ENCODE results near the gene RIPK4.

The RIPK4 gene

DNA sequence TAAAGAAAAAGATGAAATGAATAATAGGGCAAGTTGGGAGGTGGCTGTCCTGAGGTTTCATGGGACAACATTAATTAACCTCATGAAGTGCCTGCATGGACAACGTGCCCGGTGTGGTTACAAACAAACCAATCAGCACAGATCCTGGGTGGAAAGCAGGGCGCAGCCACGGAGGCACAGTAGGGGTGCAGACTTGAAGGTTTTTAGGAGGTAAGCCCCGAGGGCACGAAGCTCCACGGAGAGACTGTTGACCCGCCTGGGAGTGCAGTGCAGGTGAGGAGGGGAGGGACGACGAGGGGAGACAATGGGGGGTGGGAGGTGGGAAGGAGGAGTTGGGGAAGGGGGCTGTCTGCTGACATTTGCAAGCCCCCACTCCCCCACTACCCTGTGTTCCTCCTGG is 2.3 kb upstream of the RIPK4 start:
- H3K9me3 Mint-ChIP-seq: no peaks in the 10 kb centered on the region
- CTCF ChIA-PET: interaction anchor here (1.1 kb wide), 1 partner anchor 486 kb away, joined by 5 read pairs; no protein-coding TSS in a partner anchor
- H3K27ac Mint-ChIP-seq: peak overlapping the region; percentile 42
- no peak for DNase-seq
- H3K4me3 Mint-ChIP-seq: peak overlapping the region; percentile 71
- H3K4me1 Mint-ChIP-seq: peaks cover 25% of the 10 kb centered on the region
- H3K36me3 Mint-ChIP-seq: peaks cover 4% of the 10 kb centered on the region
- peaks cover 90% of the 10 kb centered on the region for H3K27me3 Mint-ChIP-seq

DNA sequence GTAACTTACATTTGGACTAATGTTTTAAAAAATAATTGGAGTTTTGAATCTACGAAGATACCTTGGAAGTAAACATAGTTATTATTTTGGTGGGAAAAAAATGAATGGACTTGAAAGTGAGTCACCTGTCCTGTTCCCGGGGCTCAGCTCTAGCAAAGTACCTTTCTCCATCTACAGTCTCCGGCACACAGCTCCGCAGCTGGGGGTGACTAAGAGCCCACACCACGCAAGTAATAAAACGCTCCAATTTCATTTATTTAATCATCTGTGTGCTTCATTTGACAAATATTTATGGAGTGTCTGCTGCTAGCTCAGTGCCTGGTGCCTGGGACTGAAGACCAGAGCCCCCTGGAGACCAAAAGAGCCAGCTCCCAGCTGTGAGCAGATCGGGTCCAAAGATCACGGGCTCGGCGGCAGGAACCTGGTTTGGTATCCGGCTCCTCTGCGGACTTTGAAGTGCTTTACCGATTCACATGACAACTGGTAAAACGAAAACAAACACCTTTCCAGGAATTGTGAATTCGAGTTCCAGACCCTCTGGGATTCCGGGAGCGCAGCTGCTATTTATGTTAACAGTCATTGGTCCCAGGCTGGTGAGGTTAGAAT is 1.7 kb upstream of the RIPK4 start:
- peak; percentile 48 for DNase-seq
- H3K36me3 Mint-ChIP-seq: peaks cover 4% of the 10 kb centered on the region
- peak overlapping the region; percentile 8 for H3K27ac Mint-ChIP-seq
- H3K4me1 Mint-ChIP-seq: peaks cover 25% of the 10 kb centered on the region
- CTCF ChIA-PET: interaction anchor here (0.8 to 1.1 kb wide), 2 partner anchors 48 to 486 kb away, joined by 3 to 5 read pairs; no protein-coding TSS in a partner anchor
- peaks cover 94% of the 10 kb centered on the region for H3K27me3 Mint-ChIP-seq
- peak overlapping the region; percentile 71 for H3K4me3 Mint-ChIP-seq
- no peaks in the 10 kb centered on the region for H3K9me3 Mint-ChIP-seq

DNA sequence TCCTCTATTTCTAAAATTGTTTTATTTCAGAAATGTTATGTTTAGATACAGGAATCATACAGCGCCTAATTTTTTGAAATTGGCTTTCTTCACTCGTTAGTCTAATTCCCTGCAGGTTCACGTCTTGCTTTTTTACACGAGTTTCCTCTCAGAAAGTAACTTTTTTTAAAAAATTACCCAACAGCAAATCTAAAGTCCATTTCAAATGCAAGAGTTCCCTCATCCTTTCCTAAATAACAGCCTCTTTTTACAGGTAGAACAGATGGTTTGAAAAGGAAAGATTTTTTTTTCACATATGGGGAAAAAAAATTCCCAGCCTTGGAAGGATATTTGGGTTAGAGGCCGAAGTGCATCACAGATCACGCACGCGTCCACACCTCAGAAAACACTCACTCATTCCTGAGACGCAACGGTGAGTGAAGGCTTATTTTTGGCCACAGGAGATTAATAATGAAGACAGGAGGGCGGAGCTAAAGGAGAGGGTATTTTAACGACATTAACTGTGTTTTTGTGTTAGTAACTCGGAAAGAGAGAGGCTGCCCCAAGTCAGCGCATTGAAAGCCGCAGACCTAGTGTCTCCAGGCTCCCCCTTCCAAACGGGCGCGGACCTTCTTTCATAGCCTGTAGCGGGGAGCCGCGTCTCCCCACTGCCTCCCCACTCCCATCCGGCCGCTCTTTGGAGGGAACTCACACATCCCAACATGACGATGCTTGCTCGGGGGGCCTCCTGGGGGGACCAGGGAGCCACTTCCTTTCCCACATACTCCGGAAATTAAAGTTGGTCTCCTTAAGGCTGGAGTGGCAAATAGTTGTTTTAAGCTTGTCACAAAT is 969 bp upstream of the RIPK4 start:
- Mint-ChIP-seq H3K27me3 (peaks cover 100% of the 10 kb centered on the region), H3K36me3 (peaks cover 4% of the 10 kb centered on the region), H3K4me3 (peak overlapping the region; percentile 71), H3K27ac (no peak overlapping the region), H3K4me1 (peaks cover 25% of the 10 kb centered on the region), H3K9me3 (no peaks in the 10 kb centered on the region)
- peak; percentile 45 for DNase-seq
- CTCF ChIA-PET: interaction anchor here (0.8 to 1.1 kb wide), 2 partner anchors 49 to 485 kb away, joined by 3 to 5 read pairs; no protein-coding TSS in a partner anchor

DNA sequence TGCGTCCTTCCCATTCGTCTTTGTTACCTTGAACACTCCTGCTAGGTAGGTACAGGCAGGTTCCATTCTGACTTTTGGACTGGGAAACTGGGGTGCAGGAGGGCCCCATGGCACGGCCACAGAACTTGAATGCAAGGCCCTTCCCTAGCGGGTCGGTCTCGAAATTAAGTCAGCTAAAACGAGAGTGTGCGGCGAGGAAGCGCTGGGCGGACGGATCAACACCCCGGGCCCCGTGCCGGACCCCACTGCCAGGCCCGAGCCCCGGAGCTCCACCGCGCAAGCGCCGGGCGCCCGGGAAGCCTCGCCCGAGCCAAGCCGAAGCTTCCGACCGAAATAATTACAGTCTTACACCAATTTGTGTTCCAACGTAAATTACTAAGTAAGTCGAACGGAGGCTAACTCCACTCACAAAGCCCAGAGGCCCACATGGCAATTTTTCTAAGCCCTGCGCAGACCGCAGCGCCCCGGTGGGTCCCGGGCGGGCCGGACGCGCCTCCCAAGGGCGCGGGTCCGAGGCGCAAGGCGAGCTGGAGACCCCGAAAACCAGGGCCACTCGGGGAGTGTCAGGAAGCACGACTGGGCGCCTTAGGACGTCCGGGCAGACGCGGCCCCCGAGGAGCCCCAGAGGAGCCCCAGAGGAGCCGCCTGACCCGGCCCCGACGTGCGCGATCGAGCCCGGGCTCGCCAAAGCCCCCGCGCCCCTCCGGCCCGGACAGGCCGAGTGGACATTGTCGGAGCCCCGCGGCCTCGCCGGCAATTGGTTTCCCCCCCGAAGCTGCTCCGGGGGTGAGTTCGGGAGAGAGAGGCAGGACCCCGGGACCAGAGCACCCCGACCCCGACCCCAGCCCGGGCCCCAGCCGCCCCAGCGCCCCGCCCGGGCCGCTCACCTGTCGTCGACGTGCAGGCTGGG is 624 bp downstream of the RIPK4 start:
- Mint-ChIP-seq H3K36me3 (peaks cover 4% of the 10 kb centered on the region), H3K27ac (no peak overlapping the region), H3K4me1 (peaks cover 30% of the 10 kb centered on the region), H3K9me3 (no peaks in the 10 kb centered on the region), H3K4me3 (no peak overlapping the region), H3K27me3 (peaks cover 100% of the 10 kb centered on the region)
- CTCF ChIA-PET: interaction anchor here (0.9 kb wide), 1 partner anchor 92 kb away, joined by 3 read pairs; no protein-coding TSS in a partner anchor
- no peak for DNase-seq

DNA sequence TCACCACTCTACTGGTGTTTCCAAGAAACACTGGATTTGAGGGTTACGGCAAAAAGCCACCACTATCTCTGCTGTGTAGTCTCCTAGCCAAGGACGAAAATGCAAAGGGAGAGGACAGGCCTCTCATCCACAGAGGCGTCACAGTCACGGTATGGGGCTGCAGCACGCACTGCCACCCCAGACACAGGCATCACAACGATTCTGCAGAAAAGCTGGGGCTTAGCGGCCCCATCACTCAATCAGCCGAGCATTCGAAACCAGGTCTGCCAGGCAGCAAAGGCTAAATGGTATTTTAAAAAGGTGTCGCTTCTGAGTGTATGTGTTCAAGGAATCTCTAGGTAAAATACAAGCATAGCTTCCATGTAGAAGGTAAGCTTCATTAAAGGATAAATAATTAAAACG is 1.4 kb downstream of the RIPK4 start:
- Mint-ChIP-seq H3K4me3 (no peak overlapping the region), H3K9me3 (no peaks in the 10 kb centered on the region), H3K27ac (no peak overlapping the region), H3K4me1 (peaks cover 30% of the 10 kb centered on the region), H3K27me3 (peaks cover 100% of the 10 kb centered on the region), H3K36me3 (peaks cover 4% of the 10 kb centered on the region)
- DNase-seq: no peak
- CTCF ChIA-PET: interaction anchor here (0.9 kb wide), 1 partner anchor 92 kb away, joined by 3 read pairs; no protein-coding TSS in a partner anchor

DNA sequence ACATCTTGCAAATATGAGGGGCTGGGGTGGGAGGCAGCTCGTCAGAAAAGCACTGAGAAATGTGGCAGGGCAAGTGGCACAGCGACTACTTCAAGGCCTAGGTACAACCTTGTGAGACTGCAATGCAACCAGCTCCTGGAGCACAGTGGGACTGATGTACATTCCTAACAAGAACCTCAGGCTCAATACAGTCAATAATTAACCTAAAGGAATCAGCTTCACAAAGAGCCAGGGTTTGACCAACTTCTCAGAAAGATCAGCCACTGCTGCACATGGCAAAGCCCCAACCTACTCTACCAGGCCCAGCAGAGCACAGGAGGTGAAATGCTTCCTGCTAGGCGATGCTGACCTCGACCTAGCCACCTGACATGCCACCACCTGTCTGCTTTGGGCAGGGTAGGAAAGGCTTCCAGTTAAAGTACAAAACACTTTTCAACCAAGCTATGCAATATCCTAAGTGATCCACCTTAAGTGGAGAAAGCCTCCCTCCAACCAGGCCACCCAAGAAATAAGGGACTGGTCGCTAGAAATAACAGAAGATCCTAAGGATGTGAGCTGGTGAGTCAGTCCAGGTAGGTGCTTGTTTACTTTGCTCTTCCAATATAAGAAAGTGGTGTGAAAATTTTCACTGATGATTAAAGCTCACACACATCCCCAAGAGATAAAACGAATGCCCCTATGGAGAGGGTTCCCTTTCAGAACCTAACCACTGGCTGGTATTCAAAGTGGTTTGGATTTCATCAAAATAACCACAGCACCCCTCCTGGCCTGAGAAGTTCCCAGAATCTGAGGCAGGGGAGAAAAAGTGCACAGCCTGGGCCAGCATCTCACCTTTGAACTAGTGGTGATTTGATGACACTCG is 2.1 kb downstream of the RIPK4 start:
- DNase-seq: no peak
- H3K27ac Mint-ChIP-seq: no peak overlapping the region
- no peaks in the 10 kb centered on the region for H3K9me3 Mint-ChIP-seq
- H3K36me3 Mint-ChIP-seq: peaks cover 4% of the 10 kb centered on the region
- H3K27me3 Mint-ChIP-seq: peaks cover 100% of the 10 kb centered on the region
- no peak overlapping the region for H3K4me3 Mint-ChIP-seq
- CTCF ChIA-PET: no interaction called here
- peaks cover 30% of the 10 kb centered on the region for H3K4me1 Mint-ChIP-seq

DNA sequence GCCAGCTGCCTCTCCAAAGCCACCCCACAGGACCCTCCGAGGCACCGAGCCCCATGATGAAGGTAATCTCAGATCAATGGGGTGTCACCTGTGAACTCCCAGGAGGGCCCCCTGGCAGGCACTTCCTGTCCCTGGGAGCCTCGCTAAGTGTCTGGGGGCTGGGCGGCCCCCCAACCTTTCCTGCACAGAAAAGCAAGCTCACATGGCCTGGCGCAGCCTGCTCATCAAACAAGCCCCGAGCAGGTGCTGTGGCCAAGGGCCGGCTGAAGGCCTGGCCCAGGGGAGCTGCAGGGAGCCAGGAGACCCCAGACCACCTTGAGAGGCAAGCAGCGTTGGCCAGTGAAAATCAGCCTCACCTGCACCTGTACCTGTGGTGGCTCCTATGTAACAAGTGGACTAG is 2.9 kb downstream of the RIPK4 start:
- no peak overlapping the region for H3K27ac Mint-ChIP-seq
- DNase-seq: no peak
- peaks cover 4% of the 10 kb centered on the region for H3K36me3 Mint-ChIP-seq
- H3K9me3 Mint-ChIP-seq: no peaks in the 10 kb centered on the region
- peaks cover 99% of the 10 kb centered on the region for H3K27me3 Mint-ChIP-seq
- CTCF ChIA-PET: no interaction called here
- peaks cover 28% of the 10 kb centered on the region for H3K4me1 Mint-ChIP-seq
- H3K4me3 Mint-ChIP-seq: no peak overlapping the region

DNA sequence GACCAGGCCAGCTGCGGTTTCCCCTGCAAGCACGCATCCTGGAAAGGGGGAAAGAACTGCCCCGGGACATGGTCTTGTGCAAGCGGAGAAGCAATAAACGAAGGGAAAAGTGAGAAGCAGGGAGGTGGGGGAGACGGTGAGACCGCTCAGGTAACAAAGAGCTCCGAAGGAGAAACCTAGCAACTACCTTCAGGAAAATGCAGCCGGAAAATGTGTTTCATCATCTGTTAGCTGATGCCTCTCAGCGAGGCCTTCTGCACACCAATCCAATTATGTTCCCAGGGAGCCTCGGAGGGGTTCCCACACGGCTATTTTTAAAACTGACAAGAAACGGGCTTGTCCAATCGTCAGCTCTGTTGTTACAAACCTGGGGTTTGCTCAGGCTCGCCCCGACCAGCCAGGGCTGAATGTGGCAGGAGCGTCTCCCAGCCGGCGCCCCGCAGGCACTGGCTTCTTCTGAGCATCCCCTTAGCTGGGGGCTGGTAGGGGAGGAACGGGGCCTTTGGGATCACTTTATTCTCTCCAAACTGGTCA is 3.4 kb downstream of the RIPK4 start:
- peaks cover 98% of the 10 kb centered on the region for H3K27me3 Mint-ChIP-seq
- H3K9me3 Mint-ChIP-seq: no peaks in the 10 kb centered on the region
- no peak for DNase-seq
- H3K4me3 Mint-ChIP-seq: no peak overlapping the region
- no peak overlapping the region for H3K27ac Mint-ChIP-seq
- peaks cover 23% of the 10 kb centered on the region for H3K4me1 Mint-ChIP-seq
- H3K36me3 Mint-ChIP-seq: peaks cover 4% of the 10 kb centered on the region
- CTCF ChIA-PET: interaction anchor here (1.0 kb wide), 1 partner anchor 15 kb away, joined by 3 read pairs; no protein-coding TSS in a partner anchor

DNA sequence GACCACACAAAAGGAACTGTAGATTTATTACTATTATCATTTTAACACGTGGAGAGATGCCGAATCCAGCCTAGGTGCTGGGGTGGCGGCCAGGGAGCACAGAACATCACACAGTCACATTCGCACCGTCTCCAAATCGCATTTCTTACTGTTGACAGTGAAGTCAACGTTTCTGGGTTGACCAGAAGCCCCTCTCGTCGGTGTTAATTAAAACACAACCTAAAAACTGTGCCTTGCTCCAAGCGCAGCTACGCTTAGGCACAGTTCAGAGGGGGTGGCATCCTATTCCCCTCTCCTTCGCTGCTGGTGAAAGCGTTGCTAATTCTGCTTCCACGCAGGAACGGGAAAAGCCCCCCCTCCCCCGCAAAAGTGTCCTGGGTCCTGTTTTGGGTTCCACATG is 4.1 kb downstream of the RIPK4 start:
- H3K27ac Mint-ChIP-seq: no peak overlapping the region
- CTCF ChIA-PET: interaction anchor here (0.8 to 1.0 kb wide), 2 partner anchors 15 to 480 kb away, joined by 3 read pairs; no protein-coding TSS in a partner anchor
- H3K4me1 Mint-ChIP-seq: peaks cover 16% of the 10 kb centered on the region
- H3K9me3 Mint-ChIP-seq: no peaks in the 10 kb centered on the region
- DNase-seq: no peak
- H3K27me3 Mint-ChIP-seq: peaks cover 91% of the 10 kb centered on the region
- H3K36me3 Mint-ChIP-seq: peaks cover 4% of the 10 kb centered on the region
- no peak overlapping the region for H3K4me3 Mint-ChIP-seq

DNA sequence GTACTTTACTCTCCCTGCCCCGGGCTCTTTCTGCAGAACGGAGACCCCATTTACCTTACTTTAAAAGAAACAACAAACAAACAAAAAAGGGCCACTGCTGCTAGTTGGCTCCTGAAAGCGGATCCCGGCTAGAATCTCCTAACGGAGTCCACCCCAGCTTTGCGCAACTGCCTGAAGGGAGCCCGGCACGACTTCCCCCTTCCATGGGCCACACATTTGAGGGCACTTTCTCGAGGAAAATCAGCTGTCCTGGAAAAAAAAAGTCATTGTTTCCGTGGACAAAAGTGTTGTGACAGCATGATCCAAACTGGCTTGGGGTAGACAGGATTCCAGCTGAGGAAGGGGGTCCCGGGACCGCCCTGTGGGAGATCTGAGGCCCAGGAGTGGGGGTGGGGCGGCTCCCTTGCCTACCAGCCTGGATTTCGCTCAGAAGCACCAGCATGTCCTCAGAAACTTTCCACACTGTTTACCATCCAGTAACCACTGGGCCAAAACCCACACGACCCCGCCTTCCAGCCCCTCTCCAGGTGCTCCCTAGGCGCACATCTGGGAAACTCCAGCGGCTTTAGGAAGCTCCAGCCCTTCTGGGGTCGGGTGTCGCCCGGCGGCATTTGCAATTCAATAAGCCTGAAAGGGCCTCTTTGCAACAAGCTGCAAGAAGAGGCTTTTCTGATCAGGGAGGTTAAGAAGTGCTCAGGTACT is 4.8 kb downstream of the RIPK4 start:
- CTCF ChIA-PET: interaction anchor here (0.6 to 1.2 kb wide), 5 partner anchors 14 to 479 kb away, joined by 3 to 4 read pairs (median 3); no protein-coding TSS in a partner anchor
- Mint-ChIP-seq H3K4me3 (no peak overlapping the region), H3K27ac (peak overlapping the region; percentile 14), H3K4me1 (peaks cover 9% of the 10 kb centered on the region), H3K27me3 (peaks cover 84% of the 10 kb centered on the region), H3K36me3 (peaks cover under 1% of the 10 kb centered on the region), H3K9me3 (no peaks in the 10 kb centered on the region)
- no peak for DNase-seq

DNA sequence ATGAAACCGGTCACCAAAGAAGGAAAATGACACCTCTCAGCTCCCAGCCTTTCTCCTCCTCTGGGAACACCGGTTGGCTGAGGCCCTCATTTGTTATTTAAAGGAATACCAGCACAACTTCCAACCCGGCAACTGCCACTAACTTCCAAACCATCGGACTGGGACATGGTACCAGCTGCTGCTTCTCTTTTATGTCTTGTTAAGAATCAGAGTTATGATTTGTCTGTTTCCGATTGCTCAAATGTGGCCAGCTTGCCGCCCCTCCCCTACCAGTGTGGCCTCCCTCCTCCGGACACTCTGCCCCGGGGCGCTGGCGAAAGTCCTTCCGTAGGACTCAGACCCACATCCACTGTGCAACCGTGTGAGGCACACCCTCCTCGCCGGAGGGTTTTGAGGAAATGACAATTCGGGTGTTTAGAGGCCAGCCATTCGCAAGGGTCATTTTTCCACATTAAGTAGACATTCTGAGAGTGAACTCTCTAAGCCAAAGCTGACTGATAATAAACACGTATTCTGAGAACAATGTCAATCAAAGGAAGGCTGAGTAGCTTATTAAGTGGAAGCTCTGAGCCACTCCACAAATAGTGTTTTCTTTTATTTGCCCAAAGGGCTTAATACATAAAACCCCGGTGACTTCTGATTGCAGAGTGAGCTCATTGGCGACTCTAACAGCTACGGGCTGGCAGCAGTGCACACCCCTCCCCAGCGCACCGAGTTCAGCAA is 5.5 kb downstream of the RIPK4 start:
- H3K27me3 Mint-ChIP-seq: peaks cover 77% of the 10 kb centered on the region
- CTCF ChIA-PET: interaction anchor here (0.6 to 1.4 kb wide), 4 partner anchors 15 to 478 kb away, joined by 3 to 4 read pairs (median 4); no protein-coding TSS in a partner anchor

DNA sequence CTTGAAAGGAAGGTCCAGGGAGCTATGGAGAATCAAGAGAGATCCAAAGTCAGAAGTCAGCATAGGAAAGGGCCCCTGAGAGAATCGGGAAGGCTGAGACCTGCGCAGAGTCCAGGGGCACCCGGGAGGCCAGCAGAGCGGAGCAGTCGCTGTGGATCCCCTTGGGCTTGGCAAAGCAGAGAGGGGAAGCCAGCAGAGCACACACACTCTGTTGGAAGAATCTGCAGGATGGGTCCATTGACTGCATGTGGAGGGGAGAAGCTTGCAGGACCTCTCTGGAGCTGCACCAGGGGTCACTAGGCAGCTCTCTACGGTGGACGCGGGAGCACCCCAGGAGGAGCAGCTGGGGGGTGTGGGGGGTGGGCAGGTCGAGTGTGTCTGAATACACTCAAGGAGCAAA is 6.4 kb downstream of the RIPK4 start:
- H3K27me3 Mint-ChIP-seq: peaks cover 67% of the 10 kb centered on the region
- no peaks in the 10 kb centered on the region for H3K36me3 Mint-ChIP-seq
- H3K27ac Mint-ChIP-seq: no peak overlapping the region
- DNase-seq: no peak
- no peaks in the 10 kb centered on the region for H3K9me3 Mint-ChIP-seq
- no peak overlapping the region for H3K4me3 Mint-ChIP-seq
- CTCF ChIA-PET: interaction anchor here (1.4 kb wide), 1 partner anchor 477 kb away, joined by 4 read pairs; no protein-coding TSS in a partner anchor
- peaks cover 5% of the 10 kb centered on the region for H3K4me1 Mint-ChIP-seq

More for the DNA sequence above, 5.5 kb downstream of the RIPK4 start:
- peaks cover 8% of the 10 kb centered on the region for H3K4me1 Mint-ChIP-seq
- no peaks in the 10 kb centered on the region for H3K36me3 Mint-ChIP-seq
- no peaks in the 10 kb centered on the region for H3K9me3 Mint-ChIP-seq
- no peak overlapping the region for H3K4me3 Mint-ChIP-seq
- H3K27ac Mint-ChIP-seq: no peak overlapping the region
- no peak for DNase-seq

Measured in activated naive CD4-positive, alpha-beta T cell treated with anti-CD3 and anti-CD28 coated beads, Interleukin-2, amount 10 ng/mL, durations not matched to agents 7 days and 5 days (primary cell).